ENCODE data around the gene PRPF6.

DNA sequence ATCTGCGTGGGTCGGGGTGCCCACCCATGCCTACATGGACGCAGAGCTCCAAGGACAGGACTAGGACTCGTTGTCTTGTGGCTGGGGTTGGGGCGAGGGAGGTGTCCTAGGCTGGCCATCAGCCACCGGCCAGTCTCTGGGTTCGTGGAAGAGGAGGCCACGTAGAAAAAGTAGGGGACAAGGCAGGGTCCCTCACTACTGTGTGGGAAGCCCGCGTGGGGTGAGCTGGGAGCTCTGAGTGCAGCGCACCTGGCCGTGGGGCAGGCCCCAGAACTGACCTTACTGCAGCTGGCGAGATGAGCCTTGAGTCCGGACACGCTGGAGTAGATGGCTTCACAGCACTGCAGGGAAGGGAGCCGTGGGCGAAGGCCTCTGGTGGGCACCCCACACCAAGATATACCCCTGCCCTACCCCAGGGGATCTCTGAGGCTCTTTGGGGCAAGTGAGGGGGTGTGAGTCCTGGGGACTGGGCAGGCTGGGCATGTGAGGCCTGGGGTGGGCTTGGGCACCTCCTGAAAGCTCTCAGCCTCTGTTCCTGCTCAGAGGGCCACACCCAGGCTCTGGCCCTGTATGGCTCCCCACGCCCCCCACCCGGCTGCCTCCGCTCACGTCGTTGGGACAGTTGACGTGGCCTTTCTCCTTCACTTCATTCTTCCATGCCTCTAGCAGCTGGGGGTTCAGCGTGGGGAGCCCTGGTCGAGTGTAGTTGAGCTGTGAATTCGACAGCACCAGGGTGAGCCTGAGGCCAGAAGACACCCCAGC is 19.1 kb upstream of the PRPF6 start:
- no peak for TF ChIP-seq POLR2AphosphoS5 (IDR thresholded peaks at IDR 0.05)
- TF ChIP-seq, protein P1, sequence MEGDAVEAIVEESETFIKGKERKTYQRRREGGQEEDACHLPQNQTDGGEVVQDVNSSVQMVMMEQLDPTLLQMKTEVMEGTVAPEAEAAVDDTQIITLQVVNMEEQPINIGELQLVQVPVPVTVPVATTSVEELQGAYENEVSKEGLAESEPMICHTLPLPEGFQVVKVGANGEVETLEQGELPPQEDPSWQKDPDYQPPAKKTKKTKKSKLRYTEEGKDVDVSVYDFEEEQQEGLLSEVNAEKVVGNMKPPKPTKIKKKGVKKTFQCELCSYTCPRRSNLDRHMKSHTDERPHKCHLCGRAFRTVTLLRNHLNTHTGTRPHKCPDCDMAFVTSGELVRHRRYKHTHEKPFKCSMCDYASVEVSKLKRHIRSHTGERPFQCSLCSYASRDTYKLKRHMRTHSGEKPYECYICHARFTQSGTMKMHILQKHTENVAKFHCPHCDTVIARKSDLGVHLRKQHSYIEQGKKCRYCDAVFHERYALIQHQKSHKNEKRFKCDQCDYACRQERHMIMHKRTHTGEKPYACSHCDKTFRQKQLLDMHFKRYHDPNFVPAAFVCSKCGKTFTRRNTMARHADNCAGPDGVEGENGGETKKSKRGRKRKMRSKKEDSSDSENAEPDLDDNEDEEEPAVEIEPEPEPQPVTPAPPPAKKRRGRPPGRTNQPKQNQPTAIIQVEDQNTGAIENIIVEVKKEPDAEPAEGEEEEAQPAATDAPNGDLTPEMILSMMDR (IDR thresholded peaks at IDR 0.05): no peak

Data from upper lobe of left lung (tissue), 4 donors.